GM23338 (cell line): ENCODE data around the gene DYRK4. TPM values are rescaled to one million over a fixed set of nuclear protein-coding genes. Genes with fewer than 3 reads are reported as not detected.

Experiments used
- ATAC-seq: fragments of 200-7000 bp; cut with Tn5 transposase; 3 replicates; pipeline ENCODE4 v1.9.1; 2020
- DNase-seq: peaks from one replicate; pipeline ENCODE4 v3.0.0-alpha.2; 2015; ENCODE audit warnings: low spot score
- H2AFZ ChIP-seq: fragments of 200-600 bp; sonication (generic); 2 replicates; pipeline ENCODE4 v1.8.0; 2016; ENCODE audit warnings: antibody characterized with exemption, mild to moderate bottlenecking, moderate library complexity
- H3F3A ChIP-seq: fragments of 200-600 bp; sonication (generic); replicated peaks from 2 replicates; pipeline ENCODE4 v1.8.0; 2017; ENCODE audit warnings: antibody characterized with exemption, mixed run types, low read depth
- H3K27ac ChIP-seq: fragments of 200-600 bp; sonication (generic); 2 replicates; pipeline ENCODE4 v1.6.1; 2016; ENCODE audit warnings: low read depth
- H3K27me3 ChIP-seq: fragments of 200-600 bp; sonication (generic); 2 replicates; pipeline ENCODE4 v1.8.0; 2016; ENCODE audit warnings: mild to moderate bottlenecking, mixed run types, moderate library complexity; ENCODE audit not compliant: insufficient read depth
- H3K36me3 ChIP-seq: fragments of 200-600 bp; sonication (generic); 2 replicates; pipeline ENCODE4 v1.8.0; 2016; ENCODE audit warnings: mild to moderate bottlenecking; ENCODE audit not compliant: insufficient read depth
- H3K4me1 ChIP-seq: fragments of 200-600 bp; sonication (generic); 2 replicates; pipeline ENCODE4 v1.8.0; 2016; ENCODE audit warnings: mild to moderate bottlenecking, moderate library complexity; ENCODE audit not compliant: insufficient read depth
- H3K4me2 ChIP-seq: fragments of 200-600 bp; sonication (generic); 2 replicates; pipeline ENCODE4 v1.7.1; 2017; ENCODE audit warnings: mixed run types
- H3K4me3 ChIP-seq: fragments of 200-600 bp; sonication (generic); 2 replicates; pipeline ENCODE4 v1.6.1; 2016; ENCODE audit warnings: mixed run types
- H3K79me2 ChIP-seq: fragments of 200-600 bp; sonication (generic); replicated peaks from 2 replicates; pipeline ENCODE4 v1.8.0; 2017; ENCODE audit warnings: mild to moderate bottlenecking; ENCODE audit not compliant: insufficient read depth
- H3K9me2 ChIP-seq: fragments of 200-600 bp; sonication (generic); 2 replicates; pipeline ENCODE4 v1.8.0; 2017; ENCODE audit not compliant: insufficient read depth
- H4K20me1 ChIP-seq: fragments of 200-600 bp; sonication (generic); replicated peaks from 2 replicates; pipeline ENCODE4 v1.8.0; 2017; ENCODE audit warnings: mild to moderate bottlenecking; ENCODE audit not compliant: insufficient read depth
- H3K27ac Mint-ChIP-seq: 2 replicates; pipeline ENCODE4 v1.8.0; 2020; ENCODE audit warnings: inconsistent platforms, mild to moderate bottlenecking, moderate library complexity, mixed read lengths
- H3K27me3 Mint-ChIP-seq: 3 replicates; pipeline ENCODE4 v1.8.0; 2022; ENCODE audit warnings: low read depth, mild to moderate bottlenecking, moderate library complexity, mixed read lengths, inconsistent platforms; ENCODE audit not compliant: insufficient read depth, poor library complexity
- H3K36me3 Mint-ChIP-seq: 3 replicates; pipeline ENCODE4 v1.8.0; 2021; ENCODE audit warnings: low read depth, mild to moderate bottlenecking, inconsistent platforms, moderate library complexity, mixed read lengths
- H3K4me1 Mint-ChIP-seq: 3 replicates; pipeline ENCODE4 v1.8.0; 2020; ENCODE audit warnings: mild to moderate bottlenecking, inconsistent platforms, mixed read lengths
- H3K4me3 Mint-ChIP-seq: 3 replicates; pipeline ENCODE4 v1.8.0; 2021; ENCODE audit warnings: moderate library complexity, mild to moderate bottlenecking, inconsistent platforms, mixed read lengths
- H3K9me3 Mint-ChIP-seq: 3 replicates; pipeline ENCODE4 v1.8.0; 2020; ENCODE audit warnings: moderate library complexity, mild to moderate bottlenecking, inconsistent platforms, mixed read lengths
- CREB1 ChIP-seq: fragments of 250-450 bp; sonication (Bioruptor Pico); IDR thresholded peaks from 2 replicates; pipeline ENCODE4 v1.5.0; 2020; ENCODE audit warnings: low read depth, mild to moderate bottlenecking, moderate library complexity
- CTCF ChIP-seq, 2 experiments: fragments of 200-600 bp in 1 of 2; sonication (generic) in 1 of 2; conservative IDR thresholded peaks; 2 replicates each; pipeline versions ENCODE4 v1.5.1 to v1.6.1; 2016 to 2017; ENCODE audit warnings: antibody characterized with exemption in 2 of 2, low read depth in 2 of 2, mild to moderate bottlenecking in 2 of 2, moderate library complexity in 1 of 2
- ETS1 ChIP-seq: IDR thresholded peaks from 2 replicates; pipeline ENCODE4 v1.6.1; 2016; ENCODE audit warnings: antibody characterized with exemption
- EZH2 ChIP-seq: fragments of 200-600 bp; sonication (generic); IDR thresholded peaks from one replicate; pipeline ENCODE4 v1.8.0; 2017; ENCODE audit warnings: antibody characterized with exemption, mild to moderate bottlenecking, low read depth; ENCODE audit not compliant: unreplicated experiment
- EZH2phosphoT487 ChIP-seq: fragments of 200-600 bp; sonication (generic); IDR thresholded peaks from one replicate; pipeline ENCODE4 v1.8.1; 2018; ENCODE audit warnings: antibody characterized with exemption; ENCODE audit not compliant: unreplicated experiment
- JUNB ChIP-seq: IDR thresholded peaks from one replicate; pipeline ENCODE4 v1.6.1; 2016; ENCODE audit warnings: antibody characterized with exemption; ENCODE audit not compliant: unreplicated experiment
- NANOG ChIP-seq: IDR thresholded peaks from 2 replicates; pipeline ENCODE4 v1.6.1; 2016; ENCODE audit warnings: antibody characterized with exemption, borderline replicate concordance
- POLR2AphosphoS5 ChIP-seq: IDR thresholded peaks from 2 replicates; pipeline ENCODE4 v1.6.1; 2016; ENCODE audit warnings: antibody characterized with exemption, low read depth
- REST ChIP-seq: IDR thresholded peaks from one replicate; pipeline ENCODE4 v1.6.1; 2018; ENCODE audit warnings: antibody characterized with exemption; ENCODE audit not compliant: unreplicated experiment
- STAT1 ChIP-seq: IDR thresholded peaks from one replicate; pipeline ENCODE4 v1.6.1; 2016; ENCODE audit warnings: antibody characterized with exemption; ENCODE audit not compliant: unreplicated experiment
- ZNF114 ChIP-seq: fragments of 250-450 bp; sonication (Bioruptor Pico); IDR thresholded peaks from 2 replicates; pipeline ENCODE4 v1.5.0; 2020; ENCODE audit warnings: mild to moderate bottlenecking, moderate library complexity
- ZNF331 ChIP-seq: fragments of 250-450 bp; sonication (Bioruptor Pico); IDR thresholded peaks from 2 replicates; pipeline ENCODE4 v1.5.0; 2020; ENCODE audit warnings: low read depth, mild to moderate bottlenecking, moderate library complexity
- ZNF462 ChIP-seq: fragments of 250-450 bp; sonication (Bioruptor Pico); IDR thresholded peaks from 2 replicates; pipeline ENCODE4 v1.5.0; 2020; ENCODE audit warnings: mild to moderate bottlenecking, moderate library complexity
- polyA plus RNA-seq: library from polyadenylated mRNA; unstranded; fragments of >200 nt; fragmentation: Nextera tagmentation; extraction: Ambion mirVana; gene quantifications from 2 replicates; pipeline ENCODE4 v1.2.1, GENCODE V29; 2016
- total RNA-seq: library from RNA; depleted of rRNA; stranded (reverse); fragments of >200 nt; shearing (Covaris generic); gene quantifications from 2 replicates; pipeline ENCODE4 v1.2.3, GENCODE V29; 2014

DYRK4 gene
- total and polyA plus RNA-seq, 2 experiments from 2014 or later = 11.3 to 16.9 TPM

- Histone ChIP-seq H4K20me1 (no peaks in the 10 kb centered on the region), H3K9me2 (no peaks in the 10 kb centered on the region), H3K36me3 (peaks cover 4% of the 10 kb centered on the region), H3K4me2 (no peak overlapping the region), H3K4me1 (no peaks in the 10 kb centered on the region), H3K27ac (no peak overlapping the region), H3K79me2 (no peaks in the 10 kb centered on the region), H2AFZ (no peak overlapping the region), H3K27me3 (no peaks in the 10 kb centered on the region), H3F3A (no peaks in the 10 kb centered on the region), H3K4me3 (no peak overlapping the region)
- DNase-seq (no peak), ATAC-seq (no peak)
- TF ChIP-seq REST (no peak), CREB1 (CRISPR knock-in tag) (no peak), ETS1 (no peak), NANOG (no peak), EZH2phosphoT487 (no peak), ZNF462 (CRISPR knock-in tag) (no peak), EZH2 (no peak), JUNB (no peak), STAT1 (no peak), POLR2AphosphoS5 (no peak), ZNF331 (CRISPR knock-in tag) (no peak), ZNF114 (no peak), CTCF (conservative IDR thresholded peaks at IDR 0.05; ENCODE audit: low read depth in 2 of 2) (no peak)
- H3K9me3 Mint-ChIP-seq = no peaks in the 10 kb centered on the region
- H3K4me3 Mint-ChIP-seq = no peak overlapping the region
- H3K27ac Mint-ChIP-seq = no peak overlapping the region
- H3K4me1 Mint-ChIP-seq = no peaks in the 10 kb centered on the region; the same call in 2 of the 3 replicates
- no peaks in the 10 kb centered on the region for H3K27me3 Mint-ChIP-seq
- H3K36me3 Mint-ChIP-seq = no peaks in the 10 kb centered on the region
These were observed 30.9 kb upstream of the DYRK4 start for GRCh38 chr12:4530982-4531586.
